C4-2B (cell line): Measurements from ENCODE around the gene SMPX.

Experiments
- CTCF ChIP-seq: fragments of 450-650 bp; conservative IDR thresholded peaks from 2 replicates; pipeline ENCODE4 v1.5.1; 2017; ENCODE audit warnings: mild to moderate bottlenecking
- ZFX ChIP-seq: fragments of 450-650 bp; IDR thresholded peaks from 2 replicates; pipeline ENCODE4 v1.6.1; 2017

- peak; percentile 31 for TF ChIP-seq CTCF
- TF ChIP-seq ZFX, result no peak
These were observed 49.8 kb downstream of the SMPX start for GRCh38 chrX:21708116-21708515.
